ENCODE results near the gene INSYN2B.

GRCh38 chr5:169881702-169882303 lies 98.5 kb downstream of the INSYN2B start:
- no peak for TF ChIP-seq CTCF (IDR thresholded peaks at IDR 0.05)
- TF ChIP-seq POLR2A (IDR thresholded peaks at IDR 0.05) = no peak

Measured in heart left ventricle (tissue), 13 donors.